HepG2 (cell line): ENCODE measurements around the gene SAMM50. TPM values are rescaled to one million over a fixed set of nuclear protein-coding genes. Genes with fewer than 3 reads are reported as not detected.
A peak's percentile ranks its signal among the peaks of the same experiment; 100 is the strongest.

Source experiments
- ATAC-seq: fragments of 200-7000 bp; cut with Tn5 transposase; 3 replicates; pipeline ENCODE4 v1.9.1; 2020; ENCODE audit warnings: mild to moderate bottlenecking, moderate library complexity
- Bru-seq: library from RNA; stranded (reverse); fragments of 400-500 nt; gene quantifications from one replicate; lab custom pipeline; 2021; lab: Mats Ljungman, UMichigan
- BruChase-seq, 2 experiments: library from RNA; stranded (reverse); fragments of 400-500 nt; gene quantifications; one replicate each; lab custom pipeline; 2021; lab: Mats Ljungman, UMichigan
- BruUV-seq: library from RNA; stranded (reverse); fragments of 400-500 nt; replicated peaks from 2 replicates; lab custom pipeline; 2021; lab: Mats Ljungman, UMichigan
- CTCF ChIA-PET: fragments of 300-600 bp; formaldehyde crosslinking; extraction: SDS; loops from one replicate; lab custom pipeline; 2021; ENCODE audit warnings: low total read pairs, inconsistent platforms, low intra/inter-chr PET ratio; lab: Yijun Ruan, JAX
- POLR2A ChIA-PET: fragments of 350-600 bp; sonication (Branson Sonifier 250); formaldehyde crosslinking; loops from one replicate; lab custom pipeline; 2020; ENCODE audit warnings: antibody characterized with exemption, inconsistent platforms; lab: Yijun Ruan, JAX
- DNase-seq: peaks from one replicate; pipeline ENCODE4 v3.0.0-alpha.2; 2015; ENCODE audit warnings: low spot score
- FAIRE-seq: peaks from 3 replicates; lab custom pipeline; 2011; peaks lifted over from hg19 to GRCh38; lab: Jason Lieb, UNC
- H2AFZ ChIP-seq: one replicate; pipeline ENCODE4 v1.6.1; 2011; ENCODE audit warnings: low read length, inconsistent platforms
- H3K27ac ChIP-seq: fragments of 300-600 bp; 3 replicates; pipeline ENCODE4 v1.8.0; 2011; ENCODE audit warnings: mixed run types, mild to moderate bottlenecking, mixed read lengths, low read length, inconsistent platforms; ENCODE audit not compliant: insufficient read depth; ENCODE audit errors: extremely low read length
- H3K27me3 ChIP-seq, 2 experiments: fragments of 200-600 bp in 1 of 2; 2 replicates in 1 of 2; 3 replicates in 1 of 2; pipeline versions ENCODE4 v1.6.0 to v1.8.0; 2011; ENCODE audit warnings: low read length in 2 of 2, mild to moderate bottlenecking in 2 of 2, moderate library complexity in 2 of 2, inconsistent platforms in 1 of 2; ENCODE audit not compliant: insufficient read depth in 2 of 2, control insufficient read depth in 1 of 2
- H3K36me3 ChIP-seq, 2 experiments: fragments of 200-600 bp in 1 of 2; replicated peaks in 1 of 2; 2 replicates in 1 of 2; 3 replicates in 1 of 2; pipeline versions ENCODE4 v1.5.1 to v1.8.0; 2011; ENCODE audit warnings: low read length in 2 of 2, inconsistent platforms in 1 of 2; ENCODE audit not compliant: insufficient read depth in 2 of 2, control insufficient read depth in 1 of 2
- H3K4me1 ChIP-seq: 2 replicates; pipeline ENCODE4 v1.5.1; 2012; ENCODE audit warnings: low read length, inconsistent platforms; ENCODE audit not compliant: insufficient read depth
- H3K4me2 ChIP-seq: 2 replicates; pipeline ENCODE4 v1.6.0; 2011; ENCODE audit warnings: low read depth, low read length, inconsistent platforms
- H3K4me3 ChIP-seq, 3 experiments: fragments of 200-600 bp in 1 of 3; sonication (generic), shearing (Covaris generic) in 1 of 3; replicated peaks in 1 of 3; 2 replicates each; pipeline ENCODE4 v1.5.1; 2011 to 2016; ENCODE audit warnings: low read length in 3 of 3, inconsistent platforms in 2 of 3, low read depth in 2 of 3, mild to moderate bottlenecking in 2 of 3, control low read depth in 1 of 3, mixed read lengths in 1 of 3; ENCODE audit not compliant: insufficient read depth in 1 of 3
- H3K79me2 ChIP-seq: one replicate; pipeline ENCODE4 v1.6.1; 2011; ENCODE audit warnings: low read length, inconsistent platforms; ENCODE audit not compliant: insufficient read depth
- H3K9ac ChIP-seq: 2 replicates; pipeline ENCODE4 v1.6.0; 2011; ENCODE audit warnings: mild to moderate bottlenecking, low read depth, low read length, inconsistent platforms; ENCODE audit not compliant: insufficient read depth
- H3K9me3 ChIP-seq: 2 replicates; pipeline ENCODE4 v1.5.1; 2012; ENCODE audit warnings: mild to moderate bottlenecking, low read length
- H4K20me1 ChIP-seq: 2 replicates; pipeline ENCODE4 v1.6.0; 2011; ENCODE audit warnings: inconsistent platforms, mild to moderate bottlenecking, low read length, moderate library complexity; ENCODE audit not compliant: insufficient read depth
- BRCA1 ChIP-seq: sonication (generic); formaldehyde crosslinking; IDR thresholded peaks from 2 replicates; pipeline ENCODE4 v1.4.0; 2020; ENCODE audit warnings: missing genetic modification reagents
- NFATC3 ChIP-seq: sonication (generic); formaldehyde crosslinking; IDR thresholded peaks from 2 replicates; pipeline ENCODE4 v1.5.1; 2020; ENCODE audit warnings: mild to moderate bottlenecking, missing genetic modification reagents
- NFYB ChIP-seq: sonication (generic); formaldehyde crosslinking; IDR thresholded peaks from 2 replicates; pipeline ENCODE4 v1.4.0; 2020; ENCODE audit warnings: missing genetic modification reagents
- PTBP1 ChIP-seq: fragments of 200-400 bp; formaldehyde crosslinking; IDR thresholded peaks from 2 replicates; pipeline ENCODE4 v1.6.1; 2018; ENCODE audit warnings: low read length, low read depth; ENCODE audit not compliant: poor library complexity, severe bottlenecking
- RBAK ChIP-seq: sonication (generic); formaldehyde crosslinking; IDR thresholded peaks from 2 replicates; pipeline ENCODE4 v1.5.1; 2020; ENCODE audit warnings: mild to moderate bottlenecking, missing genetic modification reagents
- TARDBP ChIP-seq: sonication (generic); formaldehyde crosslinking; IDR thresholded peaks from 2 replicates; pipeline ENCODE4 v1.8.0; 2022; ENCODE audit warnings: mild to moderate bottlenecking, missing genetic modification reagents
- WGBS: methylation state at CpG from one replicate; pipeline ENCODE4 v1.1.6; 2017; ENCODE audit warnings: low lambda C conversion rate; 5-methylcytosine and 5-hydroxymethylcytosine counted together
- in situ Hi-C: cut with HindIII; loops from 2 replicates; pipeline ENCODE4 v1.10.0; 2017; ENCODE audit warnings: low pct_unique_long_range_greater_than_20kb; ENCODE audit not compliant: extremely low pct_ligation_motif_present
- intact Hi-C: fragments of 100-400 bp; cut with micrococcal nuclease; formaldehyde crosslinking; loops from one replicate; pipeline ENCODE4 v1.10.0; 2022; ENCODE audit not compliant: unreplicated experiment
- long read RNA-seq, 2 experiments: library from RNA in 1 of 2; library from polyadenylated mRNA in 1 of 2; stranded (forward) in 1 of 2; unstranded in 1 of 2; transcript quantifications; one replicate each; pipeline ENCODE4 v2.0.0, GENCODE V29; 2019 to 2022
- polyA minus RNA-seq, 3 experiments: library from RNA; depleted of rRNA, polyadenylated mRNA; stranded (reverse); fragments of >200 nt; gene quantifications; 2 replicates each; pipeline ENCODE4 v1.2.3, GENCODE V29; 2011; ENCODE audit warnings: low replicate concordance in 1 of 3
- polyA plus RNA-seq, 8 experiments: library from polyadenylated mRNA; depleted of rRNA in 3 of 8; stranded (reverse) in 7 of 8; unstranded in 1 of 8; fragments of >200 nt; fragmentation: Illumina TruSeq in 4 of 8; extraction: Trizol in 4 of 8; gene quantifications; 2 replicates each; pipeline versions ENCODE4 v1.2.1 to v1.2.3, GENCODE V29; 2011 to 2016; ENCODE audit warnings: low read depth in 4 of 8, missing spikeins in 1 of 8, mixed read lengths in 1 of 8; ENCODE audit not compliant: insufficient read depth in 1 of 8
- total RNA-seq, 5 experiments: library from RNA; depleted of rRNA; stranded (reverse); fragments of >200 nt; fragmentation: Illumina TruSeq; extraction: Trizol; gene quantifications; 2 replicates each; pipeline ENCODE4 v1.2.3, GENCODE V29; 2016; ENCODE audit warnings: low read depth in 1 of 5
- TF ChIP-seq, protein P1 (sequence below): sonication (generic); formaldehyde crosslinking; IDR thresholded peaks from 2 replicates; pipeline ENCODE4 v1.5.1; 2020; ENCODE audit warnings: mild to moderate bottlenecking, missing genetic modification reagents, borderline replicate concordance
- TF ChIP-seq, protein P2 (sequence below): sonication (generic); formaldehyde crosslinking; IDR thresholded peaks from 2 replicates; pipeline ENCODE4 v1.4.0; 2020; ENCODE audit warnings: missing genetic modification reagents

The SAMM50 gene
- total RNA-seq (2016; rRNA removed; fragmentation: Illumina TruSeq; extraction: Trizol) (63.4 and 95.8 TPM in 2 replicates), polyA plus RNA-seq (2011; rRNA removed) (26.2 and 34.7 TPM in 2 replicates), polyA minus RNA-seq (2011; rRNA and poly(A)+ RNA removed; ENCODE audit: low replicate concordance) (22.2 and 45.2 TPM in 2 replicates), Bru-seq, nascent RNA (percentile 65 among the genes with signal in this experiment), BruChase-seq, experiment 1, labeled RNA remaining after a 6-hour chase (percentile 73 among the genes with signal in this experiment), BruChase-seq, experiment 2, labeled RNA remaining after a 2-hour chase (percentile 70 among the genes with signal in this experiment)
- total RNA-seq (2016; cell fraction: cytosol; rRNA removed; fragmentation: Illumina TruSeq; extraction: Trizol; ENCODE audit: low read depth), result 16.2 and 18.4 TPM in 2 replicates
- 68.1 and 90.1 TPM in 2 replicates for total RNA-seq (2016; cell fraction: insoluble cytoplasmic fraction; rRNA removed; fragmentation: Illumina TruSeq; extraction: Trizol)
- total RNA-seq (2016; cell fraction: membrane; rRNA removed; fragmentation: Illumina TruSeq; extraction: Trizol), result 30.8 and 34.8 TPM in 2 replicates
- total RNA-seq (2016; cell fraction: nucleus; rRNA removed; fragmentation: Illumina TruSeq; extraction: Trizol), result 33.1 and 34.2 TPM in 2 replicates
- 27.3 and 27.8 TPM in 2 replicates for polyA plus RNA-seq (2011; cell fraction: cytosol; rRNA removed)
- polyA plus RNA-seq (2011; cell fraction: nucleus; rRNA removed), result 19.1 and 21.3 TPM in 2 replicates
- 36.0 and 46.3 TPM in 2 replicates for polyA plus RNA-seq (2012)
- 18.9 and 20.3 TPM in 2 replicates for polyA plus RNA-seq (2016; cell fraction: cytosol; fragmentation: Illumina TruSeq; extraction: Trizol; ENCODE audit: low read depth)
- 90.0 and 99.1 TPM in 2 replicates for polyA plus RNA-seq (2016; cell fraction: insoluble cytoplasmic fraction; fragmentation: Illumina TruSeq; extraction: Trizol; ENCODE audit: low read depth)
- 27.5 and 27.7 TPM in 2 replicates for polyA plus RNA-seq (2016; cell fraction: membrane; fragmentation: Illumina TruSeq; extraction: Trizol; ENCODE audit: low read depth)
- polyA plus RNA-seq (2016; cell fraction: nucleus; fragmentation: Illumina TruSeq; extraction: Trizol; ENCODE audit: insufficient read depth, low read depth), result 48.2 and 49.2 TPM in 2 replicates
- polyA minus RNA-seq (2011; cell fraction: cytosol; rRNA and poly(A)+ RNA removed), result 20.5 and 22.8 TPM in 2 replicates
- polyA minus RNA-seq (2011; cell fraction: nucleus; rRNA and poly(A)+ RNA removed), result 19.3 and 24.1 TPM in 2 replicates
- long read RNA-seq, experiment 1, transcript SAMM50-201 (15 exons, 1,717 nt), result major isoform, 123 of 141 reads
- long read RNA-seq, experiment 1, partial matches to known transcripts, result 8 of 141 reads
- long read RNA-seq, experiment 1, other reads (novel, unspliced or antisense), result 8 of 141 reads
- long read RNA-seq, experiment 2, transcript SAMM50-201 (15 exons, 1,717 nt), result major isoform, 68 of 104 reads
- long read RNA-seq, experiment 2, partial matches to known transcripts, result 23 of 104 reads
- long read RNA-seq, experiment 2, other reads (novel, unspliced or antisense), result 12 of 104 reads

- Histone ChIP-seq H3K36me3 (no peaks in the 10 kb centered on the region), H3K9ac (peak within 1 kb of the TSS; percentile 84), H3K4me1 (peaks cover 31% of the 10 kb centered on the region), H4K20me1 (no peaks in the 10 kb centered on the region), H3K79me2 (peaks cover 25% of the 10 kb centered on the region), H3K4me3 (peak within 1 kb of the TSS; percentile 77 to 99 (median 96)), H3K4me2 (peak within 1 kb of the TSS; percentile 87), H3K9me3 (no peaks in the 10 kb centered on the region), H3K27ac (peak within 1 kb of the TSS; percentile 89), H3K27me3 (no peaks in the 10 kb centered on the region; a peak in 1 of 5 replicates), H2AFZ (peak within 1 kb of the TSS; percentile 59)
- 1% methylated on average over 13 of the region's 74 CpGs for WGBS
- peak; percentile 93 for ATAC-seq
- ChIA-PET POLR2A (interaction anchor here (0.9 to 2.0 kb wide), 5 partner anchors 9 to 33 kb away, joined by 4 to 21 read pairs (median 5); partner anchors contain the start of gene PNPLA3), CTCF (no interaction called here)
- intact Hi-C loops (no loop called here), in situ Hi-C loops (no loop called here)
- BruUV-seq, result no TSS peak
- peak; percentile 79 for FAIRE-seq
- DNase-seq, result peak; percentile 87
- TF ChIP-seq BRCA1, result no peak
- TF ChIP-seq, protein P1, sequence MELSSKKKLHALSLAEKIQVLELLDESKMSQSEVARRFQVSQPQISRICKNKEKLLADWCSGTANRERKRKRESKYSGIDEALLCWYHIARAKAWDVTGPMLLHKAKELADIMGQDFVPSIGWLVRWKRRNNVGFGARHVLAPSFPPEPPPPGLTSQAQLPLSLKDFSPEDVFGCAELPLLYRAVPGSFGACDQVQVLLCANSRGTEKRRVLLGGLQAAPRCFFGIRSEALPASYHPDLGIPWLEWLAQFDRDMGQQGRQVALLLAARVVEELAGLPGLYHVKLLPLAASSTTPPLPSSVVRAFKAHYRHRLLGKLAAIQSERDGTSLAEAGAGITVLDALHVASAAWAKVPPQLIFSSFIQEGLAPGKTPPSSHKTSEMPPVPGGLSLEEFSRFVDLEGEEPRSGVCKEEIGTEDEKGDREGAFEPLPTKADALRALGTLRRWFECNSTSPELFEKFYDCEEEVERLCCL (CRISPR knock-in tag), result peak; percentile 29; the same call in 1 of the 2 replicates
- TF ChIP-seq NFATC3 (CRISPR knock-in tag), result no peak
- no peak for TF ChIP-seq RBAK (CRISPR knock-in tag)
- TF ChIP-seq TARDBP (CRISPR knock-in tag), result peak; percentile 79; the same call in 1 of the 2 replicates
- TF ChIP-seq NFYB (CRISPR knock-in tag), result peak; percentile 92
- TF ChIP-seq, protein P2, sequence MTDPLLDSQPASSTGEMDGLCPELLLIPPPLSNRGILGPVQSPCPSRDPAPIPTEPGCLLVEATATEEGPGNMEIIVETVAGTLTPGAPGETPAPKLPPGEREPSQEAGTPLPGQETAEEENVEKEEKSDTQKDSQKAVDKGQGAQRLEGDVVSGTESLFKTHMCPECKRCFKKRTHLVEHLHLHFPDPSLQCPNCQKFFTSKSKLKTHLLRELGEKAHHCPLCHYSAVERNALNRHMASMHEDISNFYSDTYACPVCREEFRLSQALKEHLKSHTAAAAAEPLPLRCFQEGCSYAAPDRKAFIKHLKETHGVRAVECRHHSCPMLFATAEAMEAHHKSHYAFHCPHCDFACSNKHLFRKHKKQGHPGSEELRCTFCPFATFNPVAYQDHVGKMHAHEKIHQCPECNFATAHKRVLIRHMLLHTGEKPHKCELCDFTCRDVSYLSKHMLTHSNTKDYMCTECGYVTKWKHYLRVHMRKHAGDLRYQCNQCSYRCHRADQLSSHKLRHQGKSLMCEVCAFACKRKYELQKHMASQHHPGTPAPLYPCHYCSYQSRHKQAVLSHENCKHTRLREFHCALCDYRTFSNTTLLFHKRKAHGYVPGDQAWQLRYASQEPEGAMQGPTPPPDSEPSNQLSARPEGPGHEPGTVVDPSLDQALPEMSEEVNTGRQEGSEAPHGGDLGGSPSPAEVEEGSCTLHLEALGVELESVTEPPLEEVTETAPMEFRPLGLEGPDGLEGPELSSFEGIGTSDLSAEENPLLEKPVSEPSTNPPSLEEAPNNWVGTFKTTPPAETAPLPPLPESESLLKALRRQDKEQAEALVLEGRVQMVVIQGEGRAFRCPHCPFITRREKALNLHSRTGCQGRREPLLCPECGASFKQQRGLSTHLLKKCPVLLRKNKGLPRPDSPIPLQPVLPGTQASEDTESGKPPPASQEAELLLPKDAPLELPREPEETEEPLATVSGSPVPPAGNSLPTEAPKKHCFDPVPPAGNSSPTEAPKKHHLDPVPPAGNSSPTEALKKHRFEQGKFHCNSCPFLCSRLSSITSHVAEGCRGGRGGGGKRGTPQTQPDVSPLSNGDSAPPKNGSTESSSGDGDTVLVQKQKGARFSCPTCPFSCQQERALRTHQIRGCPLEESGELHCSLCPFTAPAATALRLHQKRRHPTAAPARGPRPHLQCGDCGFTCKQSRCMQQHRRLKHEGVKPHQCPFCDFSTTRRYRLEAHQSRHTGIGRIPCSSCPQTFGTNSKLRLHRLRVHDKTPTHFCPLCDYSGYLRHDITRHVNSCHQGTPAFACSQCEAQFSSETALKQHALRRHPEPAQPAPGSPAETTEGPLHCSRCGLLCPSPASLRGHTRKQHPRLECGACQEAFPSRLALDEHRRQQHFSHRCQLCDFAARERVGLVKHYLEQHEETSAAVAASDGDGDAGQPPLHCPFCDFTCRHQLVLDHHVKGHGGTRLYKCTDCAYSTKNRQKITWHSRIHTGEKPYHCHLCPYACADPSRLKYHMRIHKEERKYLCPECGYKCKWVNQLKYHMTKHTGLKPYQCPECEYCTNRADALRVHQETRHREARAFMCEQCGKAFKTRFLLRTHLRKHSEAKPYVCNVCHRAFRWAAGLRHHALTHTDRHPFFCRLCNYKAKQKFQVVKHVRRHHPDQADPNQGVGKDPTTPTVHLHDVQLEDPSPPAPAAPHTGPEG (CRISPR knock-in tag), result peak; percentile 90
- no peak for TF ChIP-seq PTBP1
Measured at GRCh38 chr22:43955040-43955882, at the start of gene SAMM50. Gene SAMM50 (plus strand): TSS chr22:43955442. CDS start chr22:43955578, 136 bp downstream.
